Effector memory CD4-positive, alpha-beta T cell (primary cell): Measurements from ENCODE around the gene B3GLCT.
"Not testable (repeated sequence)": the region's sequence is repeated elsewhere in the genome, so short reads cannot be mapped to it uniquely, and the experiment has no call there.

ENCODE experiments used
- DNase-seq, 3 donors: peaks; one replicate each; pipeline ENCODE4 v3.0.0-alpha.2; 2020
- H3K27ac ChIP-seq: 2 replicates; pipeline ENCODE4 v1.7.0; 2013; ENCODE audit warnings: mild to moderate bottlenecking, low read length, moderate library complexity; ENCODE audit not compliant: insufficient read depth, poor library complexity, severe bottlenecking
- H3K27me3 ChIP-seq: replicated peaks from 2 replicates; pipeline ENCODE4 v1.7.0; 2013; ENCODE audit warnings: mild to moderate bottlenecking, low read length; ENCODE audit not compliant: insufficient read depth, control insufficient read depth, poor library complexity, severe bottlenecking
- H3K36me3 ChIP-seq: 2 replicates; pipeline ENCODE4 v1.7.0; 2013; ENCODE audit warnings: mild to moderate bottlenecking, low read length, moderate library complexity; ENCODE audit not compliant: control insufficient read depth, insufficient read depth
- H3K4me1 ChIP-seq: 2 replicates; pipeline ENCODE4 v1.7.0; 2013; ENCODE audit warnings: low read length, mild to moderate bottlenecking; ENCODE audit not compliant: control insufficient read depth, insufficient read depth, poor library complexity, severe bottlenecking
- H3K4me3 ChIP-seq: 2 replicates; pipeline ENCODE4 v1.7.0; 2013; ENCODE audit warnings: low read length, low read depth, mild to moderate bottlenecking; ENCODE audit not compliant: insufficient read depth, poor library complexity, severe bottlenecking
- H3K9me3 ChIP-seq: 2 replicates; pipeline ENCODE4 v1.7.0; 2013; ENCODE audit warnings: mild to moderate bottlenecking, low read length, moderate library complexity; ENCODE audit not compliant: control insufficient read depth

Gene B3GLCT

GRCh38 chr13:31167490-31167889 lies 32.3 kb upstream of the B3GLCT start:
- no peaks in the 10 kb centered on the region for H3K4me1 ChIP-seq
- H3K4me3 ChIP-seq, result no peak overlapping the region
- H3K27ac ChIP-seq, result no peak overlapping the region
- H3K9me3 ChIP-seq, result no peaks in the 10 kb centered on the region
- no peaks in the 10 kb centered on the region for H3K27me3 ChIP-seq
- H3K36me3 ChIP-seq, result no peaks in the 10 kb centered on the region
- no peak for DNase-seq

DNA sequence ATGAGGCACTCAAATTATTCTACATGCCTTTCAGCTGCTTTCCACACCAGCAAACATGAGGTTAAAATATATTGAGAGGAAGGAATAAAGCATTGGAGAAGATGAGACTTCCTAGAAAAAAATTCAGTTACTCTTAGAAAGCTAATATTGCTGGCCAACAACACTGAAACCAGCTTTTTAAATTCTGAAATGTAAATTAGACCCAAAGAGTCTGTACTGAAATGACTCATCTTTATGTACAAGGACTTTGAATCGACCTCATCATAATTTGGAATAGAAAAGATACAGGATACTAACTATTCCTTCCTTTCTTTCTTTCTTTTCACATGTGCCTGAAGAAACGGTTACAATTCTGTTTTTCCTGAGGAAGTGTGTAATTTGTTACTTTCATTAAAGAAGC lies 31.6 kb upstream of the B3GLCT start:
- no peak for DNase-seq
- Histone ChIP-seq H3K4me3 (no peak overlapping the region), H3K9me3 (no peaks in the 10 kb centered on the region), H3K36me3 (no peaks in the 10 kb centered on the region), H3K27me3 (peaks cover 3% of the 10 kb centered on the region), H3K4me1 (no peaks in the 10 kb centered on the region), H3K27ac (no peak overlapping the region)

- H3K9me3 ChIP-seq, result no peaks in the 10 kb centered on the region
- peaks cover 4% of the 10 kb centered on the region for H3K27me3 ChIP-seq
- no peaks in the 10 kb centered on the region for H3K4me1 ChIP-seq
- no peak overlapping the region for H3K4me3 ChIP-seq
- H3K36me3 ChIP-seq, result no peaks in the 10 kb centered on the region
- no peak overlapping the region for H3K27ac ChIP-seq
- DNase-seq, result no peak
Measured at GRCh38 chr13:31168736-31169135, 31.0 kb upstream of the B3GLCT start.

GRCh38 chr13:31172001-31172400 lies 27.8 kb upstream of the B3GLCT start:
- Histone ChIP-seq H3K4me1 (no peaks in the 10 kb centered on the region), H3K27me3 (peaks cover 4% of the 10 kb centered on the region), H3K9me3 (no peaks in the 10 kb centered on the region), H3K27ac (no peak overlapping the region), H3K4me3 (no peak overlapping the region), H3K36me3 (no peaks in the 10 kb centered on the region)
- no peak for DNase-seq

DNA sequence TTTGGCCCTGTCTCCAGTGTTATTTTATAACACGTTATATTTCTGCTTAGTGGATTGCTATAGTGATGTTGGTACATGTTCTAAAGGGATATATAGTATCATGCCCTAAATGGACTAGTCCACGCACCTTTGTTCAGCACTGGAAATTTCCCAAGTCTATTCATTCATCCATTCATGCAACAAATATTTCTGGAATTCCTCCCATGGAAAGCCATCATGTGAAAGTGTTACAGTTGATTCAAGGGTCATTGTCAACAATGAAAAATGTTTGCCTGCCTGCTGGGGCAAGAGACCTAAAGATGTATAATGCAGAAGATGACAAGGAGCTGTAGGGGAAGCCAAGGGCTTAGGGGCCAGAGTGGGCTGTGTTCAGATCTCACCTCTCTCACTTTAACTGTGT lies 27.2 kb upstream of the B3GLCT start:
- Histone ChIP-seq H3K9me3 (no peaks in the 10 kb centered on the region), H3K4me1 (no peaks in the 10 kb centered on the region), H3K4me3 (no peak overlapping the region), H3K27ac (no peak overlapping the region), H3K36me3 (no peaks in the 10 kb centered on the region), H3K27me3 (peaks cover 4% of the 10 kb centered on the region)
- no peak for DNase-seq

- H3K4me3 ChIP-seq, result no peak overlapping the region
- H3K27ac ChIP-seq, result no peak overlapping the region
- no peaks in the 10 kb centered on the region for H3K4me1 ChIP-seq
- no peaks in the 10 kb centered on the region for H3K36me3 ChIP-seq
- no peaks in the 10 kb centered on the region for H3K9me3 ChIP-seq
- DNase-seq, result no peak
- peaks cover 4% of the 10 kb centered on the region for H3K27me3 ChIP-seq
Measured at GRCh38 chr13:31174018-31174417, 25.8 kb upstream of the B3GLCT start.

GRCh38 chr13:31175847-31176532 lies 23.8 kb upstream of the B3GLCT start:
- Histone ChIP-seq H3K27me3 (peaks cover 4% of the 10 kb centered on the region), H3K4me1 (no peaks in the 10 kb centered on the region), H3K27ac (no peak overlapping the region), H3K36me3 (no peaks in the 10 kb centered on the region), H3K9me3 (no peaks in the 10 kb centered on the region), H3K4me3 (no peak overlapping the region)
- no peak for DNase-seq

DNA sequence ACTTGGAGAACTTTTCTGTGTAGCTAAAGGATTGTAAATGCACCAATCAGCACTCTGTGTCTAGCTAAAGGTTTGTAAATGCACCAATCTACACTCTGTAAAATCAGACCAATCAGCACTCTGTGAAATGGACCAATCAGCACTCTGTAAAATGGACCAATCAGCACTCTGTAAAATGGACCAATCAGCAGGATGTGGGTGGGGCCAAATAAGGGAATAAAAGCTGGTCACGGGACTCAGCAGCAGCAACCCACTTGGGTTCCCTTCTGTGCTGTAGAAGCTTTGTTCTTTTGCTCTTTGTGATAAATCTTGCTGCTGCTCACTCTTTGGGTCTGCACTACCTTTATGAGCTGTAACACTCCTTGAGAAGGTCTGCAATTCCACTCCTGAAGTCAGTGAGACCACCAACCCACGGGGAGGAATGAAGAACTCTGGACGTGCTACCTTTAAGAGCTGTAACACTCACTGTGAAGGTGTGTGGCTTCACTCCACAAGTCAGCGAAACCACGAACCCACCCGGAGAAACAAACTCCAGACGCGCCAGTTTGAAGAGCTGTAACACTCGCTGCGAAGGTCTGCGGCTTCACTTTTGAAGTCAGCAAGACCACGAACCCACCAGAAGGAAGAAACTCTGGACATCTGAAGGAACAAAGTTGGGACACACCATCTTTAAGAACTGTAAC lies 21.8 kb upstream of the B3GLCT start:
- H3K4me3 ChIP-seq, DNase-seq, H3K27ac ChIP-seq, H3K4me1 ChIP-seq, H3K36me3 ChIP-seq, H3K27me3 ChIP-seq, H3K9me3 ChIP-seq: not testable (repeated sequence)

GRCh38 chr13:31179241-31179640 lies 20.5 kb upstream of the B3GLCT start:
- Histone ChIP-seq H3K36me3 (no peaks in the 10 kb centered on the region), H3K27me3 (no peaks in the 10 kb centered on the region), H3K4me1 (no peaks in the 10 kb centered on the region), H3K9me3 (no peaks in the 10 kb centered on the region), H3K4me3 (no peak overlapping the region), H3K27ac (no peak overlapping the region)
- no peak for DNase-seq

GRCh38 chr13:31179754-31180153 lies 20.0 kb upstream of the B3GLCT start:
- Histone ChIP-seq H3K4me1 (no peaks in the 10 kb centered on the region), H3K36me3 (no peaks in the 10 kb centered on the region), H3K9me3 (no peaks in the 10 kb centered on the region), H3K4me3 (no peak overlapping the region), H3K27ac (no peak overlapping the region), H3K27me3 (no peaks in the 10 kb centered on the region)
- no peak for DNase-seq
